ENCODE data around the gene AMBP. TPM values are rescaled to one million over a fixed set of nuclear protein-coding genes. Genes with fewer than 3 reads are reported as not detected.

AMBP gene
- total RNA-seq, 1 donor from 2014 or later: not detected

- no peaks in the 10 kb centered on the region for H3K27me3 Mint-ChIP-seq (ENCODE audit: low read depth)
- no peak for DNase-seq (ENCODE audit: low spot score)
- H3K4me3 Mint-ChIP-seq (ENCODE audit: unreplicated experiment): no peak overlapping the region
- no peak for TF ChIP-seq CTCF (IDR thresholded peaks at IDR 0.05)
- no peak overlapping the region for H3K27ac Mint-ChIP-seq (ENCODE audit: unreplicated experiment)
- H3K9me3 Mint-ChIP-seq (ENCODE audit: low read depth): peaks cover 12% of the 10 kb centered on the region
- no peaks in the 10 kb centered on the region for H3K4me1 Mint-ChIP-seq (ENCODE audit: low read depth)
- H3K36me3 Mint-ChIP-seq (ENCODE audit: low read depth): peaks cover 24% of the 10 kb centered on the region
These were observed 66.8 kb downstream of the AMBP start for GRCh38 chr9:114011313-114011712.

Other genes starting within 250 kb of the AMBP start
- gene ZNF618, start 202.0 kb downstream of the AMBP start, total RNA-seq: 25.5 to 35.5 TPM (median 27.3 TPM) in 3 replicates
- gene KIF12, start 21.0 kb upstream of the AMBP start, total RNA-seq: 0.39 to 1.4 TPM (median 0.70 TPM) in 3 replicates
- gene COL27A1, start 77.2 kb upstream of the AMBP start, total RNA-seq: 45.9 to 52.9 TPM (median 48.5 TPM) in 3 replicates
- not detected in 3 replicates for gene ORM1, start 244.8 kb upstream of the AMBP start, total RNA-seq